ENCODE data around the gene DTL. TPM values are rescaled to one million over a fixed set of nuclear protein-coding genes. Genes with fewer than 3 reads are reported as not detected.
A peak's percentile ranks its signal among the peaks of the same experiment; 100 is the strongest.

Gene DTL
- total RNA-seq, 1 experiment from 2014 or later: 26.7 TPM

DNA sequence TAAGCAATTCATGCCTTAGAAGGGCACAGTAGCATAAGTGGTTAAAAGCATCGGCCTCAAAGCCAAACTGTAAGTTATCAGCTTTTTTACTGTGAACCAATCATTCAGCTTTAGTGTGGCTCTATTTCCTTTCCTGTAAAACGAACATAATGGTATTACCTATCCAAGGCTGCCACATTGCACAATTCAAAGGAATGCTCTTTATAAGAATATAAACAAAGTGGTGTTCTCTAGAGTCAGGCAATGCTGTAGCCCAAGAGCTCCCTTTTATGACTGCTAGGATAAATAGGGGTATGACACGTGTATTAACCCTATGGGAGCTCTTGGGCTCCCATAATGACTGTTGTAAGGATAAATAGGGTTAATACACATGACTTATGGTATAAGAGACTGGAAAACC lies 25.5 kb upstream of the DTL start:
- no TSS peak for BruUV-seq (replicated peaks)
- POLR2A ChIA-PET: no interaction called here
- Histone ChIP-seq H3K4me1 (ENCODE audit: control insufficient read depth, insufficient read depth, low read length) (peaks cover 3% of the 10 kb centered on the region; the same call in 1 of the 2 replicates), H3K36me3 (ENCODE audit: control insufficient read depth, insufficient read depth, low read length) (peaks cover 29% of the 10 kb centered on the region), H3K9me3 (ENCODE audit: control insufficient read depth, insufficient read depth, low read depth, low read length) (no peaks in the 10 kb centered on the region), H3K27ac (ENCODE audit: low read length) (no peak overlapping the region), H3K27me3 (ENCODE audit: control insufficient read depth, insufficient read depth, low read length) (no peaks in the 10 kb centered on the region), H3K4me3 (ENCODE audit: low read depth in 2 of 2, low read length in 2 of 2) (no peak overlapping the region)
- CTCF ChIA-PET: no interaction called here
- no peak for DNase-seq (ENCODE audit: low read depth, low spot score)
- ATAC-seq: no peak
- TF ChIP-seq, protein P1, sequence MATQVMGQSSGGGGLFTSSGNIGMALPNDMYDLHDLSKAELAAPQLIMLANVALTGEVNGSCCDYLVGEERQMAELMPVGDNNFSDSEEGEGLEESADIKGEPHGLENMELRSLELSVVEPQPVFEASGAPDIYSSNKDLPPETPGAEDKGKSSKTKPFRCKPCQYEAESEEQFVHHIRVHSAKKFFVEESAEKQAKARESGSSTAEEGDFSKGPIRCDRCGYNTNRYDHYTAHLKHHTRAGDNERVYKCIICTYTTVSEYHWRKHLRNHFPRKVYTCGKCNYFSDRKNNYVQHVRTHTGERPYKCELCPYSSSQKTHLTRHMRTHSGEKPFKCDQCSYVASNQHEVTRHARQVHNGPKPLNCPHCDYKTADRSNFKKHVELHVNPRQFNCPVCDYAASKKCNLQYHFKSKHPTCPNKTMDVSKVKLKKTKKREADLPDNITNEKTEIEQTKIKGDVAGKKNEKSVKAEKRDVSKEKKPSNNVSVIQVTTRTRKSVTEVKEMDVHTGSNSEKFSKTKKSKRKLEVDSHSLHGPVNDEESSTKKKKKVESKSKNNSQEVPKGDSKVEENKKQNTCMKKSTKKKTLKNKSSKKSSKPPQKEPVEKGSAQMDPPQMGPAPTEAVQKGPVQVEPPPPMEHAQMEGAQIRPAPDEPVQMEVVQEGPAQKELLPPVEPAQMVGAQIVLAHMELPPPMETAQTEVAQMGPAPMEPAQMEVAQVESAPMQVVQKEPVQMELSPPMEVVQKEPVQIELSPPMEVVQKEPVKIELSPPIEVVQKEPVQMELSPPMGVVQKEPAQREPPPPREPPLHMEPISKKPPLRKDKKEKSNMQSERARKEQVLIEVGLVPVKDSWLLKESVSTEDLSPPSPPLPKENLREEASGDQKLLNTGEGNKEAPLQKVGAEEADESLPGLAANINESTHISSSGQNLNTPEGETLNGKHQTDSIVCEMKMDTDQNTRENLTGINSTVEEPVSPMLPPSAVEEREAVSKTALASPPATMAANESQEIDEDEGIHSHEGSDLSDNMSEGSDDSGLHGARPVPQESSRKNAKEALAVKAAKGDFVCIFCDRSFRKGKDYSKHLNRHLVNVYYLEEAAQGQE (IDR thresholded peaks at IDR 0.05; ENCODE audit: insufficient read depth in 1 of 2, low read depth in 2 of 2, low read length in 1 of 2): no peak
- TF ChIP-seq POLR2AphosphoS5 (IDR thresholded peaks at IDR 0.05; ENCODE audit: low read depth, low read length) (no peak), TCF7L2 (IDR thresholded peaks at IDR 0.05; ENCODE audit: low read depth, low read length) (no peak), SIN3A (IDR thresholded peaks at IDR 0.05; ENCODE audit: borderline replicate concordance, insufficient read depth, low read depth, low read length) (no peak)
- TF ChIP-seq, protein P2, sequence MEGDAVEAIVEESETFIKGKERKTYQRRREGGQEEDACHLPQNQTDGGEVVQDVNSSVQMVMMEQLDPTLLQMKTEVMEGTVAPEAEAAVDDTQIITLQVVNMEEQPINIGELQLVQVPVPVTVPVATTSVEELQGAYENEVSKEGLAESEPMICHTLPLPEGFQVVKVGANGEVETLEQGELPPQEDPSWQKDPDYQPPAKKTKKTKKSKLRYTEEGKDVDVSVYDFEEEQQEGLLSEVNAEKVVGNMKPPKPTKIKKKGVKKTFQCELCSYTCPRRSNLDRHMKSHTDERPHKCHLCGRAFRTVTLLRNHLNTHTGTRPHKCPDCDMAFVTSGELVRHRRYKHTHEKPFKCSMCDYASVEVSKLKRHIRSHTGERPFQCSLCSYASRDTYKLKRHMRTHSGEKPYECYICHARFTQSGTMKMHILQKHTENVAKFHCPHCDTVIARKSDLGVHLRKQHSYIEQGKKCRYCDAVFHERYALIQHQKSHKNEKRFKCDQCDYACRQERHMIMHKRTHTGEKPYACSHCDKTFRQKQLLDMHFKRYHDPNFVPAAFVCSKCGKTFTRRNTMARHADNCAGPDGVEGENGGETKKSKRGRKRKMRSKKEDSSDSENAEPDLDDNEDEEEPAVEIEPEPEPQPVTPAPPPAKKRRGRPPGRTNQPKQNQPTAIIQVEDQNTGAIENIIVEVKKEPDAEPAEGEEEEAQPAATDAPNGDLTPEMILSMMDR (IDR thresholded peaks at IDR 0.05): no peak
- intact Hi-C loops (cut with micrococcal nuclease; ENCODE audit: unreplicated experiment): no loop called here
- in situ Hi-C loops (cut with HindIII; ENCODE audit: low pct_unique_long_range_greater_than_20kb, low sequenced_read_pairs): no loop called here

DNA sequence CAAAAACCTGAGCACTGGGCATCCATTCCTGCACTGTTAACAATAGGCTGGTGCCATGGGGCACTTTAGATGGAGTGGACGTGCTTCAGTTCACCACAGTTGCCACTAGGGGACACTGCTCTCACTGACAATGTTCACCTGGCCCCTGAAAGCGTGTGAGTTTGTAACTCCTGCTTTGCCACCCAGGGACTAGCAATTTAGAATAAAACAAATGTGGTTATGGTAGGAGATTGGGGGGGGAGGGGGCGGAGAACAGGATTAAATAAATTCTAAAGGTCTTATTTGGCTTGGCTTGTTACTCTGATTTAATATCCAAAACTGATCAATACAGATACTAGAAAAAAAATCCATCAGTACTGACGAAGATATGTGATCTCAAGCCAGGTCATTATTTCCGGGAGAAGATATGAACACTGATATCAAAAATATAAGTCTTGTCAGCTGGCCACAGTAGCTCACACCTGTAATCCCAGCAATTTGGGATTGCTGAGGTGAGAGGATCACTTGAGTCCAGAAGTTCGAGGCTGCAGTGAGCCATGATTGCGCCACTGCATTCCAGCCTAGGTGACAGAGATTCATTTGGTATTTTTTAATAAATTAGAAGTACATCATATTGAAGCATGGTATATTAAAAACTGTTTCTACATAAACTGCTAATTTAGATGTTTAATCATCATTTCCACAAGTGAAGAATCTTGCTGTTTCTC lies 23.4 kb upstream of the DTL start:
- DNase-seq (ENCODE audit: low read depth, low spot score): peak; percentile 73
- Histone ChIP-seq H3K27me3 (ENCODE audit: control insufficient read depth, insufficient read depth, low read length) (no peaks in the 10 kb centered on the region), H3K9me3 (ENCODE audit: control insufficient read depth, insufficient read depth, low read depth, low read length) (no peaks in the 10 kb centered on the region), H3K36me3 (ENCODE audit: control insufficient read depth, insufficient read depth, low read length) (peaks cover 12% of the 10 kb centered on the region), H3K27ac (ENCODE audit: low read length) (no peak overlapping the region), H3K4me3 (ENCODE audit: low read depth in 2 of 2, low read length in 2 of 2) (no peak overlapping the region), H3K4me1 (ENCODE audit: control insufficient read depth, insufficient read depth, low read length) (no peaks in the 10 kb centered on the region)
- ChIA-PET CTCF (interaction anchor here (0.6 to 1.2 kb wide), 2 partner anchors 13 to 21 kb away, joined by 3 read pairs; no protein-coding TSS in a partner anchor), POLR2A (interaction anchor here (0.6 kb wide), 1 partner anchor 9 kb away, joined by 8 read pairs; no protein-coding TSS in a partner anchor)
- intact Hi-C loops (cut with micrococcal nuclease; ENCODE audit: unreplicated experiment): no loop called here
- ATAC-seq: peak; percentile 97
- in situ Hi-C loops (cut with HindIII; ENCODE audit: low pct_unique_long_range_greater_than_20kb, low sequenced_read_pairs): no loop called here
- TF ChIP-seq POLR2AphosphoS5 (IDR thresholded peaks at IDR 0.05; ENCODE audit: low read depth, low read length): no peak
- no peak for TF ChIP-seq SIN3A (IDR thresholded peaks at IDR 0.05; ENCODE audit: borderline replicate concordance, insufficient read depth, low read depth, low read length)
- TF ChIP-seq, protein P2 (IDR thresholded peaks at IDR 0.05): peak; percentile 99
- no TSS peak for BruUV-seq (replicated peaks)
